Neural progenitor cell (in vitro differentiated cells): ENCODE measurements around the gene NT5DC3. TPM values are rescaled to one million over a fixed set of nuclear protein-coding genes. Genes with fewer than 3 reads are reported as not detected.

Experiments
- DNase-seq: peaks from one replicate; pipeline ENCODE4 v3.0.0-alpha.2; 2016; ENCODE audit warnings: low spot score
- H2AFZ ChIP-seq: fragments of 200-600 bp; sonication (generic); replicated peaks from 2 replicates; pipeline ENCODE4 v1.6.1; 2016; ENCODE audit warnings: antibody characterized with exemption
- H3F3A ChIP-seq: fragments of 200-600 bp; sonication (generic); 2 replicates; pipeline ENCODE4 v1.6.1; 2016; ENCODE audit warnings: antibody characterized with exemption, low read depth
- H3K27ac ChIP-seq: fragments of 200-600 bp; sonication (generic); 2 replicates; pipeline ENCODE4 v1.5.1; 2016; ENCODE audit warnings: mild to moderate bottlenecking
- H3K27me3 ChIP-seq: fragments of 200-600 bp; sonication (generic); 2 replicates; pipeline ENCODE4 v1.6.1; 2016; ENCODE audit warnings: mild to moderate bottlenecking, moderate library complexity
- H3K36me3 ChIP-seq: fragments of 200-600 bp; sonication (generic); 2 replicates; pipeline ENCODE4 v1.5.1; 2016
- H3K4me1 ChIP-seq: fragments of 200-600 bp; sonication (generic); 2 replicates; pipeline ENCODE4 v1.6.1; 2016; ENCODE audit warnings: mixed run types
- H3K4me2 ChIP-seq: fragments of 200-600 bp; sonication (generic); 2 replicates; pipeline ENCODE4 v1.6.1; 2016
- H3K4me3 ChIP-seq: fragments of 200-600 bp; sonication (generic); 2 replicates; pipeline ENCODE4 v1.5.1; 2016
- H3K79me2 ChIP-seq: fragments of 200-600 bp; sonication (generic); 2 replicates; pipeline ENCODE4 v1.6.1; 2016; ENCODE audit warnings: low read depth
- H3K9ac ChIP-seq: fragments of 200-600 bp; sonication (generic); 2 replicates; pipeline ENCODE4 v1.6.1; 2016
- H3K9me3 ChIP-seq: fragments of 200-600 bp; sonication (generic); 2 replicates; pipeline ENCODE4 v1.5.1; 2016; ENCODE audit warnings: low read depth
- H4K20me1 ChIP-seq: fragments of 200-600 bp; sonication (generic); 2 replicates; pipeline ENCODE4 v1.6.1; 2016; ENCODE audit warnings: low read depth
- H3K27ac Mint-ChIP-seq: 3 replicates; pipeline ENCODE4 v1.8.0; 2021; ENCODE audit warnings: mixed read lengths
- H3K27me3 Mint-ChIP-seq: 2 replicates; pipeline ENCODE4 v1.8.0; 2022; ENCODE audit warnings: low read depth, mild to moderate bottlenecking, inconsistent platforms, moderate library complexity, mixed read lengths; ENCODE audit not compliant: insufficient read depth
- H3K36me3 Mint-ChIP-seq: 3 replicates; pipeline ENCODE4 v1.8.0; 2021; ENCODE audit warnings: mixed read lengths
- H3K4me1 Mint-ChIP-seq: 3 replicates; pipeline ENCODE4 v1.8.0; 2021; ENCODE audit warnings: mixed read lengths
- H3K4me3 Mint-ChIP-seq: 3 replicates; pipeline ENCODE4 v1.8.0; 2021; ENCODE audit warnings: mild to moderate bottlenecking, moderate library complexity, mixed read lengths
- H3K9me3 Mint-ChIP-seq: 3 replicates; pipeline ENCODE4 v1.8.0; 2020; ENCODE audit warnings: mixed read lengths
- CTCF ChIP-seq: fragments of 200-600 bp; sonication (generic); IDR thresholded peaks from 2 replicates; pipeline ENCODE4 v1.5.1; 2017; ENCODE audit warnings: antibody characterized with exemption, mild to moderate bottlenecking
- EZH2 ChIP-seq: fragments of 200-600 bp; sonication (generic); IDR thresholded peaks from 2 replicates; pipeline ENCODE4 v1.6.1; 2017; ENCODE audit warnings: antibody characterized with exemption, mild to moderate bottlenecking, moderate library complexity
- EZH2phosphoT487 ChIP-seq: fragments of 200-600 bp; sonication (generic); IDR thresholded peaks from 2 replicates; pipeline ENCODE4 v1.6.1; 2017; ENCODE audit warnings: antibody characterized with exemption
- total RNA-seq: library from RNA; depleted of rRNA; stranded (reverse); fragments of >200 nt; gene quantifications from 2 replicates; pipeline ENCODE4 v1.2.3, GENCODE V29; 2015; ENCODE audit warnings: low replicate concordance

NT5DC3 gene
- total RNA-seq, 1 donor from 2014 or later: 3.1 TPM

DNA sequence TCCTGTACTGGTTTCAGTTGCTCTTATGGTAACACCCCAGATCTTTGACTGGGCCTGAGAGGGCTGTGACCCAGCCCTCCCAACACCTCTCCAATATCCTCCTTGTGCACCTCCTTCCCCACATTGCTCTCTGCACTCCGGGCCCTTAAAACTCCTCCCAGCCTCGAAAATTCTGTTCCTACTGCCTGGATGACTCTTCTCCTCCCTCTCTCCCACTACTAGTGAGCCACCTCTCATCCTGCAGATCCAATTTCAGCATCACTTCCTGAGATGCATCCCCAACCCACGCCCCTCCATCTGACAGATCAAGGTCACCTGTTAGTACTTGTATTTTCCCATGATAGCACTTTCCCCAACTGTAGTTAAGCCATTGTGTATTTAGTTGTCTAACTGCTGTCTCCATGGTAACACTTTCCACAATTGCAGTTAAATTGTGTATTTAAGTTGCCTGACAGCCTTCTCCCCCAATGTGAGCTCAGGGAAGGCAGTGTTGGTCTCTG, 11.5 kb upstream of the NT5DC3 start:
- DNase-seq: no peak
- Mint-ChIP-seq H3K9me3 (no peaks in the 10 kb centered on the region), H3K4me1 (peaks cover 16% of the 10 kb centered on the region), H3K27me3 (no peaks in the 10 kb centered on the region), H3K4me3 (no peak overlapping the region), H3K27ac (peak overlapping the region; percentile 1), H3K36me3 (no peaks in the 10 kb centered on the region)
- Histone ChIP-seq H3K9me3 (no peaks in the 10 kb centered on the region), H3K4me2 (no peak overlapping the region), H3K4me3 (no peak overlapping the region), H3K9ac (no peak overlapping the region), H4K20me1 (no peaks in the 10 kb centered on the region), H3K4me1 (no peaks in the 10 kb centered on the region), H3F3A (no peaks in the 10 kb centered on the region), H2AFZ (no peak overlapping the region), H3K79me2 (no peaks in the 10 kb centered on the region), H3K27ac (no peak overlapping the region), H3K27me3 (no peaks in the 10 kb centered on the region), H3K36me3 (no peaks in the 10 kb centered on the region)
- TF ChIP-seq EZH2phosphoT487 (no peak), EZH2 (no peak), CTCF (no peak)

DNA sequence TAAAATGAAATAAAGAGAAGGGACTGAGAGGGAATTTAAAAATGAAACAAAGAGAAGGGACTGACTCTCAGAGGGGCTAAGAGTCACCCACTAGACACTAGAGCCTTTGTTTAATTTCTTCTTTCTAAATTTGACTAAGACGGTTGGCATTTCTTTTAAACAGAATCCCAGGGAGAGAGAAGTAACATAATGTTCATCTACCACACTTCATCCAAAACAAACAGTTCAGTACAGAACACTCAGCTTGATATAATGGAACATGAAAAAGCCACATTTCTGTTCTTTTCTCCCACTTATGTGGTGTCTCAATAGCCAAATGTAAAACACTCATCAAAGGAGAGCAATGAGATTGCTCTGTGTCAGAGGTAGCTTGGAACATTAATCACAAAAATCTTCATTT, 10.1 kb upstream of the NT5DC3 start:
- Mint-ChIP-seq H3K27me3 (no peaks in the 10 kb centered on the region), H3K4me1 (peaks cover 16% of the 10 kb centered on the region), H3K4me3 (no peak overlapping the region), H3K36me3 (no peaks in the 10 kb centered on the region), H3K9me3 (no peaks in the 10 kb centered on the region), H3K27ac (no peak overlapping the region)
- Histone ChIP-seq H3K4me1 (no peaks in the 10 kb centered on the region), H3K9me3 (no peaks in the 10 kb centered on the region), H3K4me2 (no peak overlapping the region), H3K79me2 (no peaks in the 10 kb centered on the region), H3K27ac (no peak overlapping the region), H2AFZ (no peak overlapping the region), H3K4me3 (no peak overlapping the region), H3K27me3 (no peaks in the 10 kb centered on the region), H3F3A (no peaks in the 10 kb centered on the region), H3K36me3 (no peaks in the 10 kb centered on the region), H4K20me1 (no peaks in the 10 kb centered on the region), H3K9ac (no peak overlapping the region)
- no peak for TF ChIP-seq EZH2phosphoT487
- TF ChIP-seq CTCF: no peak
- no peak for TF ChIP-seq EZH2
- no peak for DNase-seq

DNA sequence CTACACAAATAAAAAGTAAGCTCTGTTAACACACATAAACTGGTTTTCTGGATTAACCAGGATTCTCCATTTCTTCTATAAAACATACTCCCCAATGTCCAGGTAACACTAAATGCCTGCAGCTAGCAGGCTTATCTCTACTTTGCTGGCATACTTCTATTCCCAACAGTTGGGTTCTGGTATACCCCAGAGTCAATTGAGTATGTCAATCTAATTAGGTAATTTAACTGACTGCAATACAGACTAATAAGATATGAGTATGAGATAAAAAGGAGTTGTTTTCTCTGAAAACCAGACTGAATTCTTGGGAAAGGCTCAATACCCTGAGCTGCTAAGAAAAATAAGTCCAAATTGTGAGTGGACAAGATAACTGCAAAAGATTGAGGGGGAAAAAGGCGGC, 9.4 kb upstream of the NT5DC3 start:
- Histone ChIP-seq H3K4me1 (no peaks in the 10 kb centered on the region), H3K79me2 (no peaks in the 10 kb centered on the region), H3K9me3 (no peaks in the 10 kb centered on the region), H3K4me3 (no peak overlapping the region), H3K27me3 (no peaks in the 10 kb centered on the region), H3K4me2 (no peak overlapping the region), H3F3A (no peaks in the 10 kb centered on the region), H3K9ac (no peak overlapping the region), H2AFZ (no peak overlapping the region), H4K20me1 (no peaks in the 10 kb centered on the region), H3K36me3 (no peaks in the 10 kb centered on the region), H3K27ac (no peak overlapping the region)
- no peaks in the 10 kb centered on the region for H3K36me3 Mint-ChIP-seq
- no peak overlapping the region for H3K27ac Mint-ChIP-seq
- H3K9me3 Mint-ChIP-seq: no peaks in the 10 kb centered on the region
- TF ChIP-seq EZH2phosphoT487 (no peak), CTCF (no peak), EZH2 (no peak)
- H3K4me1 Mint-ChIP-seq: peaks cover 16% of the 10 kb centered on the region
- H3K4me3 Mint-ChIP-seq: no peak overlapping the region
- DNase-seq: no peak
- H3K27me3 Mint-ChIP-seq: no peaks in the 10 kb centered on the region
